ENCODE measurements around the gene SCGB3A1. TPM values are rescaled to one million over a fixed set of nuclear protein-coding genes. Genes with fewer than 3 reads are reported as not detected.
A peak's percentile ranks its signal among the peaks of the same experiment; 100 is the strongest.

The SCGB3A1 gene
- total RNA-seq, 2 experiments from 2014 or later, result 6.6 to 7.1 TPM

DNA sequence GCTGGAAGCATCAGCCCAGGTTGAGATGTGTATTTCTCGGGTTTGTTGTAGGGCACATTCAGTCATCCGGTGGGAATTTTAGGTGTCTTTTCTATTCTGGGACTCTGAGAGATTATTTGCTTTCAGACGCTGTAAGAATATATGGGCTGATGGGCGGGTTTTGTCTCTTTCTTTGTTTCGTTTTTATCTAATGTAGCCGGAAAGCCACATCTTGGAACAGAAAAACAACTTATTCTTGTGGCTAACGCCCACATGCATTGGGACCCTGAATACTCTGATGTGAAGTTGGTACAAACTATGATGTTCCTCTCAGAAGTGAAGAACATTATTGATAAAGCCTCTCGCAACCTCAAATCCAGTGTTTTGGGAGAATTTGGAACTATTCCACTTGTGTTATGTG, 22.4 kb downstream of the SCGB3A1 start:
- Mint-ChIP-seq H3K27me3 (no peaks in the 10 kb centered on the region), H3K36me3 (peaks cover 56% of the 10 kb centered on the region), H3K4me3 (peak overlapping the region; percentile 78), H3K27ac (peak overlapping the region; percentile 87), H3K9me3 (no peaks in the 10 kb centered on the region), H3K4me1 (peaks cover 29% of the 10 kb centered on the region)
- ATAC-seq (ENCODE audit: low read depth) (peak; percentile 80), DNase-seq (no peak)
- POLR2A ChIA-PET, result no interaction called here

- Mint-ChIP-seq H3K9me3 (peaks cover 1% of the 10 kb centered on the region), H3K4me3 (peak overlapping the region; percentile 1), H3K36me3 (peaks cover 54% of the 10 kb centered on the region), H3K27ac (no peak overlapping the region), H3K27me3 (no peaks in the 10 kb centered on the region), H3K4me1 (peaks cover 30% of the 10 kb centered on the region)
- DNase-seq, result no peak
- ATAC-seq (ENCODE audit: low read depth), result no peak
- POLR2A ChIA-PET, result no interaction called here
Measured at GRCh38 chr5:180563994-180564393, 27.3 kb downstream of the SCGB3A1 start.

GRCh38 chr5:180558232-180558631, 33.1 kb downstream of the SCGB3A1 start:
- DNase-seq, result no peak
- H3K36me3 Mint-ChIP-seq, result peaks cover 52% of the 10 kb centered on the region
- no peak for ATAC-seq (ENCODE audit: low read depth)
- peaks cover 21% of the 10 kb centered on the region for H3K4me1 Mint-ChIP-seq
- no peak overlapping the region for H3K27ac Mint-ChIP-seq
- H3K9me3 Mint-ChIP-seq, result peaks cover 1% of the 10 kb centered on the region
- no peak overlapping the region for H3K4me3 Mint-ChIP-seq
- POLR2A ChIA-PET, result no interaction called here
- H3K27me3 Mint-ChIP-seq, result no peaks in the 10 kb centered on the region

GRCh38 chr5:180557217-180557809, 34.0 kb downstream of the SCGB3A1 start:
- Mint-ChIP-seq H3K27ac (no peak overlapping the region), H3K27me3 (no peaks in the 10 kb centered on the region), H3K4me3 (no peak overlapping the region), H3K4me1 (peaks cover 15% of the 10 kb centered on the region), H3K36me3 (peaks cover 54% of the 10 kb centered on the region), H3K9me3 (peaks cover 1% of the 10 kb centered on the region)
- no peak for ATAC-seq (ENCODE audit: low read depth)
- POLR2A ChIA-PET, result no interaction called here
- no peak for DNase-seq

DNA sequence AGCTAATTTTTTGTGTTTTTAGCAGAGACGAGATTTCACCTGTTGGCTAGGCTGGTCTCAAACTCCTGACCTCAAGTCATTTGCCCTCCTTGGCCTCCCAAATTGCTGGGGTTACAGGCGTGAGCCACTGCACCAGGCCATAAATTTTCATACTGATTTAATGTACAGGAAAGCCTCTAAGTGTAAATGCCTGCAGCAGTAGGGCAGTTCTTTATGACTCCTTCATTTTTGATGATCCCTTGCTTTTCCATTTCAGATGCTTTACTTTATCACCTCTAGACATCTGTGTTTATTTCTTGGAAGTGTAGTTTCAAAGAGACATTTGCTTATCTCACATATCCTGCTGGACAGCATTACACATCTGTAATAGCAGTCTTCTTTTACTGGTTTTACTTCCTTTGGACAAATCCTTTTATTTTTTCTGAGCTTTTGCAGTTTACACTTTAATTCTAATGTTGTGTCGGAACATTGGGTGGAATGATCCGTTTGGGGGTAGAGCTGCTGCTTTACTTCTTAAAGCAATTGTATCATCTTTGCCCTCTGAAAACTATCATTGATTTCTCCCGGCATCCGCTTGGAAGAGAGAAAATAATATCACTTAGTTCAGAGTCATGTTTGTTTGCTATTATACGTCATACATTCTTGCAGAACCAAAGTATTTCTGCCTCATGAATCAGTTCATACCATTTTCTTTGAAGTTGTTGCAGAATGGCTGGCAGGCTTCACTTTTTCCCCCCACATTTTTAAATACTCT, 36.0 kb downstream of the SCGB3A1 start:
- H3K27me3 Mint-ChIP-seq, result no peaks in the 10 kb centered on the region
- H3K9me3 Mint-ChIP-seq, result no peaks in the 10 kb centered on the region
- peaks cover 46% of the 10 kb centered on the region for H3K36me3 Mint-ChIP-seq
- no peak overlapping the region for H3K27ac Mint-ChIP-seq
- POLR2A ChIA-PET, result no interaction called here
- H3K4me1 Mint-ChIP-seq, result peaks cover 10% of the 10 kb centered on the region
- no peak overlapping the region for H3K4me3 Mint-ChIP-seq
- DNase-seq, result no peak
- ATAC-seq (ENCODE audit: low read depth), result no peak

GRCh38 chr5:180553530-180553929, 37.8 kb downstream of the SCGB3A1 start:
- Mint-ChIP-seq H3K4me3 (no peak overlapping the region), H3K9me3 (no peaks in the 10 kb centered on the region), H3K36me3 (peaks cover 37% of the 10 kb centered on the region), H3K4me1 (peaks cover 12% of the 10 kb centered on the region), H3K27me3 (no peaks in the 10 kb centered on the region), H3K27ac (no peak overlapping the region)
- POLR2A ChIA-PET, result no interaction called here
- ATAC-seq (ENCODE audit: low read depth), result no peak
- DNase-seq, result no peak

DNA sequence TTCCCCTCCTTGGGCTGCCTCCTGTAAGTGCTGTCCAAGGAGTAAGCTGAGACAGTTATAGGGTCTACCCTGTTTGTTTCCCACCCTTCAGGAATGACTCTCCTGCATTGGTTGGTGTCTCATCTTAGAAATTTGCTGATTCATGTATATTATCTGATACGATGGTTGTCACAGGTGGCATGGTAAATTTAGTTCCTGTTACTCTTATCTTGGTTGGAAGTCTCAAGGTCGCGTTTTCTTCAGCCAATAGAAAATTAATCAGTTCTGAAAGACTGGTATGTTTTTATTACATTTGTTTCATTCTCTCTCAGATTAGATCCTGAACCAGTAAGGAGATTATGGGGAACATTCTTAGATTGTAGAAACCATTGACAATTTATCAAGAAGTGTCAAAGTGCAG, 42.7 kb downstream of the SCGB3A1 start:
- ATAC-seq (ENCODE audit: low read depth), result no peak
- Mint-ChIP-seq H3K27me3 (no peaks in the 10 kb centered on the region), H3K36me3 (peaks cover 34% of the 10 kb centered on the region), H3K9me3 (no peaks in the 10 kb centered on the region), H3K4me3 (no peak overlapping the region), H3K27ac (no peak overlapping the region), H3K4me1 (peaks cover 7% of the 10 kb centered on the region)
- no peak for DNase-seq
- POLR2A ChIA-PET, result no interaction called here

DNA sequence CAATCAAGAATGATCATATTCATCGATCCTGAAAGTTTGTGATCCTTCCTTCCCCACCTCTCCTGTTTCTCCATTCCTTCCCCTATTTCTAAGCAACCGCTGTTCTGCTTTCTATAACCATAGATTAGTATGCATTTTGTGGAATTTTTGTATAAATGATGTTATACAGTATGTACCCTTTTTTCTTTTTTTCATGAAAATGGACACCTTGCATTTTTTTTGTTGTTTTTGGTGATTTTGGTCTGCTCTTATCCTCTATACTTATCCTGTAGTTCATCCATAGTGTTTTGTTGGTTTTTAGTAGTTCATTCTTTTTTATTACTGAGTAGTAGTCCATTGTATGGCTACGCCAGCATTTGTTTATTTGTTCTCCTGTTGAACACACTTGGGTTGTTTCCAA, 46.1 kb downstream of the SCGB3A1 start:
- no peak for DNase-seq
- POLR2A ChIA-PET, result no interaction called here
- H3K36me3 Mint-ChIP-seq, result peaks cover 42% of the 10 kb centered on the region

DNA sequence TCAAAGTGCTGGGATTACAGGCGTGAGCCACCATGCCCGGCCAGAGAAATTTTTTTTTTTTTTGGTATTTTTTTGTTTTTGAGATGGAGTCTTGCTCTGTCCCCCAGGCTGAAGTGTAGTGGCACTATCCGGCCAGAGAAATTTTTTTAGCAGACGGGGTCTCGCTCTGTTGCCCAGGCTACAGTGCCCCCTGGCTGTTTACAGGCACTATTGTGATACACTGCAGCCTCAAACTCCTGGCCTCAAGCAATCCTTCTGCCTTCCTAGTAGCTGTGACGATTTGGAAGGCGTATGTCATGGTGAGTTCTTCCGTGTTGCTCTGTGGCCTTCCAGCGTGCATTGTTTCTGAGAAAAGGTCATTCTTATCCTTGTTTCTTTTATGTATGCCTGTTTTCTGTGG, 49.6 kb downstream of the SCGB3A1 start:
- no peak overlapping the region for H3K4me3 Mint-ChIP-seq

More for the DNA sequence above, 46.1 kb downstream of the SCGB3A1 start:
- H3K4me3 Mint-ChIP-seq, result no peak overlapping the region
- peaks cover 10% of the 10 kb centered on the region for H3K4me1 Mint-ChIP-seq
- peaks cover 2% of the 10 kb centered on the region for H3K9me3 Mint-ChIP-seq
- no peak overlapping the region for H3K27ac Mint-ChIP-seq
- no peak for ATAC-seq (ENCODE audit: low read depth)
- no peaks in the 10 kb centered on the region for H3K27me3 Mint-ChIP-seq

More for the DNA sequence above, 49.6 kb downstream of the SCGB3A1 start:
- H3K27ac Mint-ChIP-seq, result no peak overlapping the region
- H3K36me3 Mint-ChIP-seq, result peaks cover 57% of the 10 kb centered on the region
- H3K27me3 Mint-ChIP-seq, result no peaks in the 10 kb centered on the region
- no peak for ATAC-seq (ENCODE audit: low read depth)
- peaks cover 6% of the 10 kb centered on the region for H3K4me1 Mint-ChIP-seq
- DNase-seq, result no peak
- POLR2A ChIA-PET, result no interaction called here
- H3K9me3 Mint-ChIP-seq, result peaks cover 2% of the 10 kb centered on the region

Other genes with a start within 250 kb of the SCGB3A1 start
- 10 to 100 TPM in 1 of 2 experiments, 1 to 10 TPM in 1; 9.5 to 10.1 TPM for gene GFPT2, start 238.2 kb downstream of the SCGB3A1 start, total RNA-seq
- 10 to 100 TPM; 37.5 to 43.3 TPM for gene CNOT6, start 97.1 kb downstream of the SCGB3A1 start, total RNA-seq
- 10 to 100 TPM; 11.6 to 13.2 TPM for gene FLT4, start 58.1 kb upstream of the SCGB3A1 start, total RNA-seq
- gene OR2Y1, start 148.6 kb upstream of the SCGB3A1 start, total RNA-seq, result not detected
- gene MGAT1, start 211.3 kb upstream of the SCGB3A1 start, total RNA-seq, result 100 to 1,000 TPM; 177 to 186 TPM